Peyer's patch (tissue), 4 donors: ENCODE results near the gene COMMD1.

Experiments used
- CTCF ChIP-seq, 6 experiments: fragments of 450-650 bp in 4 of 6; fragments of 200-600 bp in 2 of 6; sonication (generic) in 1 of 6; IDR thresholded peaks; one replicate each; pipeline ENCODE4 v1.5.1; 2017 to 2019; ENCODE audit warnings: antibody characterized with exemption in 6 of 6, mild to moderate bottlenecking in 3 of 6, moderate library complexity in 1 of 6
- POLR2A ChIP-seq, 2 donors: fragments of 450-650 bp; IDR thresholded peaks; one replicate each; pipeline ENCODE4 v1.5.1; 2017; ENCODE audit warnings: antibody characterized with exemption in 2 of 2, mild to moderate bottlenecking in 2 of 2, moderate library complexity in 2 of 2

DNA sequence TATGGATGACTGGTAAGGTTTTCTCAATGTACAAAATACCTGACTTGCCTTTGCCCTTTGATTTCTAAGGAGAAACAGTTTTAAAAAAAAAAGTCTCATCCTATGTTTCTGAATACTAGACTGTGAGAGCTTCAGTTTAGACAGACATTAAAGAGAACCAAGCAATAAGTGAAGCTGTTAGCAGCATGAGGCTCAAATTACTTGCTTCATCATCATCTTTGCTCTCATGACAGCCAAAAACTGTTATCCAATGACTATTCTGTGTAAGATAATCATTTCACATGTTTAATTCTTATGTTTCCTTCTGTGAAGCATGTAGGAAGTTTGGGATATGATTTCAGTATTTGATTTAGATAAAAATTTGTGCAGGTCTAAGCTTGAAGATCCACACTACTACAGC, 129.2 kb downstream of the COMMD1 start:
- no peak for TF ChIP-seq CTCF (IDR thresholded peaks at IDR 0.05)
- no peak for TF ChIP-seq POLR2A (IDR thresholded peaks at IDR 0.05)
